ENCODE measurements around the gene PALLD.

Gene PALLD

DNA sequence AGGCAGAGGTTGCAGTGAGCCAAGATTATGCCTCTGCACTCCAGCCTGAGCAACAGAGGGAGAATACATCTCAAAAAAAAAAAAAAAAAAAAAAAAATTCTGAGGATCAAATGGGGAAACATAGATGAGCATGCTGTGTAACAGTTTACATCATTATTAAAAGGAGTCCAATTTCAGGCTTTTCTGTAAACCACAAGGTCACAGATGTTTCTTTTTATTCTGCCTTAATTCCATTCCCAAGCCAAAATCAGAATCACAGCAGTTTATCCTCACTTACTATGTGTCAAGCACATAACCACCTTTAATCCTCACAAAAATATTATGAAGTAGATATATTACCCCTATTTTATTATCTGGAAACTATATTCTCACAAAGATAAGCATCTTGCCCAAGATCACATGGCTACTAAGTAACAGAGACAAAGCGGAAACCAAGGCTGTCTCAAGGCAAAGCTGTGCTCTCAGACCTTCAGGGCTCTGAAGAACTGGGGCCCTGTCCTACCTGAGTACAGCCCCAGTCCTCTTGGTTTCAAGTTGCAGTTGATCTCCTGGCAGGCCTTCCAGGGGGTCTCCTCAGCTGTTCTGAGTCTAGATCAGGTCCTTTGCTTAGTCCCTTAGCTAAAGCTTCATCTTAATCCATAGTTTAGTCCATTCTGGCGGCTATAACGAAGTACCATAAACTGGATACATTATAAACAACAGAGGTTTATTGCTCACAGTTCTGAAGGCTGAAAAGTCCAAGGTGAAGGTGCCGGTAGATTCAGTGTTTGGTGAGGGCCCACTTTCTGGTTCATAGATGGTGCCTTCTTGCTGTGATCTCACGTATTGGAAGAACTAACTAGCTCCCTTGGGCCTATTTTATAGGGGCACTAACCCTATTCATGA lies 141.3 kb downstream of the PALLD start:
- Histone ChIP-seq H3K36me3 (no peaks in the 10 kb centered on the region), H3K27ac (no peak overlapping the region), H3K27me3 (ENCODE audit: insufficient read depth, low read depth, severe bottlenecking) (no peaks in the 10 kb centered on the region), H3K4me3 (ENCODE audit: low read depth, low read length) (no peak overlapping the region), H3K9me3 (ENCODE audit: severe bottlenecking) (no peaks in the 10 kb centered on the region)
- TF ChIP-seq, protein P1, sequence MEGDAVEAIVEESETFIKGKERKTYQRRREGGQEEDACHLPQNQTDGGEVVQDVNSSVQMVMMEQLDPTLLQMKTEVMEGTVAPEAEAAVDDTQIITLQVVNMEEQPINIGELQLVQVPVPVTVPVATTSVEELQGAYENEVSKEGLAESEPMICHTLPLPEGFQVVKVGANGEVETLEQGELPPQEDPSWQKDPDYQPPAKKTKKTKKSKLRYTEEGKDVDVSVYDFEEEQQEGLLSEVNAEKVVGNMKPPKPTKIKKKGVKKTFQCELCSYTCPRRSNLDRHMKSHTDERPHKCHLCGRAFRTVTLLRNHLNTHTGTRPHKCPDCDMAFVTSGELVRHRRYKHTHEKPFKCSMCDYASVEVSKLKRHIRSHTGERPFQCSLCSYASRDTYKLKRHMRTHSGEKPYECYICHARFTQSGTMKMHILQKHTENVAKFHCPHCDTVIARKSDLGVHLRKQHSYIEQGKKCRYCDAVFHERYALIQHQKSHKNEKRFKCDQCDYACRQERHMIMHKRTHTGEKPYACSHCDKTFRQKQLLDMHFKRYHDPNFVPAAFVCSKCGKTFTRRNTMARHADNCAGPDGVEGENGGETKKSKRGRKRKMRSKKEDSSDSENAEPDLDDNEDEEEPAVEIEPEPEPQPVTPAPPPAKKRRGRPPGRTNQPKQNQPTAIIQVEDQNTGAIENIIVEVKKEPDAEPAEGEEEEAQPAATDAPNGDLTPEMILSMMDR (IDR thresholded peaks at IDR 0.05; ENCODE audit: low read depth, low read length): no peak
- no peak for DNase-seq

DNA sequence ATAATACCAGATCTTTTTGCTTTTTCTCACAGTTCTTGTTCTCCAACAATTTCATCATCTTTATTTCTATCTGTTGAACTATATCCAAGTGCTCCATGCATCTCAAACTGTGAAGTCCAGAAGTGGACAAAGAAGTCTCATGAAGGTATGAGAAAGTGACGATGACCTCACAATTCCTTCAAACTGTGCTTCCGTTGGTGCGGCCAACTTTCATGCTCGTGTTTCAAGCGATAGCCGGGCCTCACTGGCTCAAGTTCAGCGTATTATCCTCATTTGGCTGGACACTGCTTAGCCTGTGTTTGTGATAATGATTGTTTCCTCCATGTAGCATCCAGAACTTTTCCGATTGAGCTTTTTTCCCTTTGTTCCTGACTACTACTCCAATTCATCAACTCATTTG lies 143.1 kb downstream of the PALLD start:
- TF ChIP-seq, protein P1 (IDR thresholded peaks at IDR 0.05; ENCODE audit: low read depth, low read length): no peak
- no peak for DNase-seq
- H3K9me3 ChIP-seq (ENCODE audit: severe bottlenecking): no peaks in the 10 kb centered on the region
- no peaks in the 10 kb centered on the region for H3K36me3 ChIP-seq
- no peak overlapping the region for H3K4me3 ChIP-seq (ENCODE audit: low read depth, low read length)
- H3K27ac ChIP-seq: no peak overlapping the region
- no peaks in the 10 kb centered on the region for H3K27me3 ChIP-seq (ENCODE audit: insufficient read depth, low read depth, severe bottlenecking)

DNA sequence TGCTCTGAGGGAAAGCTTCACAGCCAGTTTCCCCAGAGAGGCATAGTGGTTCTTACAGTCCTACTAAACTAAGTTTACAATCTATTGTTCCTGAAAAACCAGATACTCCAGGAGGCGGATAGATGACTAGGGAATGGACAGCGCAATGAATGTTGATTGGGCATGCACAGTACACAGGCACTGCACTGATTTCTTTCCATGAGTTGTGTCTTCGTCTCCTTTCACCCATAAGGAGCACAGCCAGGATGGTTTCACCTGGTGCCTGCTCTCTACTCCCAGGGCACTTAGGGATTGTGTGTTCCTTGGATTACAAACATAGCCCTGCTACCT lies 144.9 kb downstream of the PALLD start:
- no peaks in the 10 kb centered on the region for H3K27me3 ChIP-seq (ENCODE audit: insufficient read depth, low read depth, severe bottlenecking)
- DNase-seq: no peak
- H3K27ac ChIP-seq: no peak overlapping the region
- H3K36me3 ChIP-seq: no peaks in the 10 kb centered on the region
- H3K9me3 ChIP-seq (ENCODE audit: severe bottlenecking): no peaks in the 10 kb centered on the region
- no peak overlapping the region for H3K4me3 ChIP-seq (ENCODE audit: low read depth, low read length)
- TF ChIP-seq, protein P1 (IDR thresholded peaks at IDR 0.05; ENCODE audit: low read depth, low read length): no peak

DNA sequence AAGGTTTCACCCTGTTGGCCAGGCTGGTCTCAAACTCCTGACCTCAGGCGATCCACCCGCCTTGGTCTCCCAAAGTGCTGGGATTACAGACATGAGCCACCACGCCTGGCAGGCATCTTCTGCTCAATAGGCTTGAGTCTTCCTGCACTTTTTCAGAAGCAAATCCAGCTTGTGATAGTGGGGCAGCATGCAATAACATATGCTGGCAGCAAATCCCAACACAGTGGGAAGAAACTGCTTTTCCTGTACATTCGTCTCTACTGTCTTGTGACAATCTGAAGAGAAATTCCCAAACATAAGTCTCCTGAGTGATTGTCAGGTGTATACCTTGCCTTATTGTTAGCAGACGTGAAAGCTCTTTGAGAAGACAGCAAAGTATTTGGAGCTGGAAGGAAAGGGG lies 145.7 kb downstream of the PALLD start:
- peak; percentile 35 for DNase-seq
- H3K36me3 ChIP-seq: no peaks in the 10 kb centered on the region
- no peak overlapping the region for H3K4me3 ChIP-seq (ENCODE audit: low read depth, low read length)
- no peaks in the 10 kb centered on the region for H3K27me3 ChIP-seq (ENCODE audit: insufficient read depth, low read depth, severe bottlenecking)
- H3K27ac ChIP-seq: peak overlapping the region; percentile 11; the same call in 1 of the 2 replicates
- TF ChIP-seq, protein P1 (IDR thresholded peaks at IDR 0.05; ENCODE audit: low read depth, low read length): no peak
- no peaks in the 10 kb centered on the region for H3K9me3 ChIP-seq (ENCODE audit: severe bottlenecking)

DNA sequence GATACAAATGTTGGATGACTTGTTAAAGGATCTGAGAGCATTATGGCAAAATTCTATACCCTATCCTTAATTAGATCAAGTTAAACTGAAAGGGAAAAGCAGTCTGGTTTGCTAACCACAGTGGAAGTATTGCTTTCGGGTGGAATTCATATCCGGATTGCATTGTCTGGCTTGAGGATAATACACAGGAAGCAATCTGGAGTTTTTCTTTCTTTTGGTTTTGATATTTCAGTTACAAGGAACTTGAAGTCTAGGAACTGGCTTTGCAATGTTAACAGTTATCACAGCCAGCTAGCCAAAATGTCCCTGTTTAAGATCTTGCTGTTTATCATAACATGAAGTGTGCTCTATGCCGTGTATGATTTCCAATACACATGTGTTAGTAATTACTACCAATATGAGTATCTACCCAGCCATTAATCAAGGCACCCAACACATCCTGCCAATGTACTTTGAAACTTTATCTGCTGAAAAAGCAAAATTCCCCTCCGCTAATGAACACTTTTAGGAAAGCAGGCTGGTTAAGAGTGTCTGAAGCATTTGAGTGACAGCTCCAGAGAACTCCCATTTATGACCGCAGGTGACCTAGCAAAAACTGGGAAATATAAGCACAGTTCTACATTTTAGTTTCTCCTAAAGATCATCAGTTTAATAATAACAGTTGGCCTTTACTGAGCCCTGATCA lies 146.4 kb downstream of the PALLD start:
- no peaks in the 10 kb centered on the region for H3K36me3 ChIP-seq
- H3K27me3 ChIP-seq (ENCODE audit: insufficient read depth, low read depth, severe bottlenecking): no peaks in the 10 kb centered on the region
- H3K27ac ChIP-seq: no peak overlapping the region; the same call in 1 of the 2 replicates
- TF ChIP-seq, protein P1 (IDR thresholded peaks at IDR 0.05; ENCODE audit: low read depth, low read length): no peak
- no peak for DNase-seq
- H3K4me3 ChIP-seq (ENCODE audit: low read depth, low read length): no peak overlapping the region
- H3K9me3 ChIP-seq (ENCODE audit: severe bottlenecking): no peaks in the 10 kb centered on the region

All from WERI-Rb-1 (cell line).